Measurements from ENCODE around the gene RNF166. TPM values are rescaled to one million over a fixed set of nuclear protein-coding genes. Genes with fewer than 3 reads are reported as not detected.

Gene RNF166
- total and polyA plus RNA-seq, 2 donors (not counting 1 experiment from before 2014, with no cell fraction given), result 6.6 to 9.7 TPM

DNA sequence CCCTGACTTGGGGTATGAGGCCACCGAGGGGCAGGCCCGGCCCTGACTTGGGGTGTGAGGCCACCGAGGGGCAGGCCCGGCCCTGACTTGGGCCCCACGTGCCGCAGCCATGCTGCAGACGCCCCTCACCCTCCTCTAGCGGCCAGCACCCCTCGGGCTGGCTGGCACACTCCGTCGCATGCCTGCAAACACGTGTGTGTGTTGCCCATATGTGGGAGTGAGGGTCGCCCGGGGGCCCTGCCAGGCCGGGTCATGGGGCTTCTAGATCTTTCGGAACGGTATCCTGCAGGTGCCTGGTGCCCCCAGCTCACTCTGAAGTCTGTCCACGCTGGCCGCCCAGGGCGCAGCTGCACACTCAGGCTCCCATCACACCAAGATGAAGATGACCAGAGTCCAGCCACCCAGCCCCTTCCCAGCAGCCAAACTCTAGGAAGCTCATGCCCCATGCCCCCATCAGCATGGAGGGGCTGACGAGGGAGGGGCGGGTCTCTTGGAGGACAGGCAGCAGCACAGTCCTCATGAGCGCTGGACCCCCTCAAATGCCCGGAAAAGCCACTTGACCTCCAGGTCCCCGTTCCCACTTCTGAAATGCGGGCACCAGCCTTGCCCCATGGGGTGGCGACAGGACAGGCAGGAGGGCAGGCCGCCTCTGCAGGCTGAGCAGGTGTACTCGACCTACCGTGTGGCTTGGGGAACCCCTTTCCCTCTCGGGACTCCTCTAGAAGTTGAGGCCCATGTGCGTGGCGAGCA is 33.9 kb upstream of the RNF166 start:
- peaks cover 1% of the 10 kb centered on the region for H4K20me1 ChIP-seq (ENCODE audit: control insufficient read depth, extremely low read depth, insufficient read depth, low read length)
- no peak for TF ChIP-seq EZH2 (IDR thresholded peaks at IDR 0.05; ENCODE audit: low read length, missing control alignments)
- TF ChIP-seq CTCF (conservative IDR thresholded peaks at IDR 0.05 in 1 of 2, IDR thresholded peaks at IDR 0.05 in 1 of 2; ENCODE audit: low read depth in 1 of 2, low read length in 2 of 2), result no peak

GRCh38 chr16:88739139-88739976 is 33.1 kb upstream of the RNF166 start:
- Histone ChIP-seq H3K9ac (ENCODE audit: insufficient read depth, low read length) (no peak overlapping the region), H3K36me3 (ENCODE audit: control insufficient read depth, insufficient read depth, low read length) (peaks cover 52% of the 10 kb centered on the region), H3K4me1 (ENCODE audit: control insufficient read depth, extremely low read depth, insufficient read depth, low read length) (peaks cover 2% of the 10 kb centered on the region), H3K4me3 (replicated peaks in 1 of 4; ENCODE audit: control extremely low read depth in 1 of 4, insufficient read depth in 1 of 4, low read depth in 3 of 4, low read length in 4 of 4) (no peak overlapping the region), H3K9me3 (ENCODE audit: control insufficient read depth, insufficient read depth, low read depth, low read length) (no peaks in the 10 kb centered on the region), H3K27ac (ENCODE audit: insufficient read depth, low read length) (no peak overlapping the region), H4K20me1 (ENCODE audit: control insufficient read depth, extremely low read depth, insufficient read depth, low read length) (peaks cover 1% of the 10 kb centered on the region), H2AFZ (ENCODE audit: low read length) (no peak overlapping the region), H3K27me3 (ENCODE audit: control insufficient read depth, insufficient read depth, low read length) (no peaks in the 10 kb centered on the region), H3K4me2 (ENCODE audit: extremely low read depth, insufficient read depth, low read length) (no peak overlapping the region), H3K79me2 (ENCODE audit: control insufficient read depth, insufficient read depth, low read length) (peaks cover 23% of the 10 kb centered on the region)
- TF ChIP-seq EZH2 (IDR thresholded peaks at IDR 0.05; ENCODE audit: low read length, missing control alignments), result no peak
- TF ChIP-seq CTCF (conservative IDR thresholded peaks at IDR 0.05 in 1 of 2, IDR thresholded peaks at IDR 0.05 in 1 of 2; ENCODE audit: low read depth in 1 of 2, low read length in 2 of 2), result no peak
- DNase-seq (ENCODE audit: low read depth in 2 of 2), result no peak

More for the DNA sequence above, 33.9 kb upstream of the RNF166 start:
- Histone ChIP-seq H3K36me3 (ENCODE audit: control insufficient read depth, insufficient read depth, low read length) (peaks cover 45% of the 10 kb centered on the region), H3K9me3 (ENCODE audit: control insufficient read depth, insufficient read depth, low read depth, low read length) (no peaks in the 10 kb centered on the region), H3K27me3 (ENCODE audit: control insufficient read depth, insufficient read depth, low read length) (no peaks in the 10 kb centered on the region), H3K4me2 (ENCODE audit: extremely low read depth, insufficient read depth, low read length) (no peak overlapping the region), H3K4me3 (replicated peaks in 1 of 4; ENCODE audit: control extremely low read depth in 1 of 4, insufficient read depth in 1 of 4, low read depth in 3 of 4, low read length in 4 of 4) (no peak overlapping the region), H2AFZ (ENCODE audit: low read length) (no peak overlapping the region), H3K9ac (ENCODE audit: insufficient read depth, low read length) (no peak overlapping the region), H3K4me1 (ENCODE audit: control insufficient read depth, extremely low read depth, insufficient read depth, low read length) (peaks cover 2% of the 10 kb centered on the region), H3K27ac (ENCODE audit: insufficient read depth, low read length) (no peak overlapping the region), H3K79me2 (ENCODE audit: control insufficient read depth, insufficient read depth, low read length) (peaks cover 25% of the 10 kb centered on the region)
- DNase-seq (ENCODE audit: low read depth in 2 of 2), result no peak
